ENCODE measurements around the gene SHC2. TPM values are rescaled to one million over a fixed set of nuclear protein-coding genes. Genes with fewer than 3 reads are reported as not detected.

The SHC2 gene, protein sequence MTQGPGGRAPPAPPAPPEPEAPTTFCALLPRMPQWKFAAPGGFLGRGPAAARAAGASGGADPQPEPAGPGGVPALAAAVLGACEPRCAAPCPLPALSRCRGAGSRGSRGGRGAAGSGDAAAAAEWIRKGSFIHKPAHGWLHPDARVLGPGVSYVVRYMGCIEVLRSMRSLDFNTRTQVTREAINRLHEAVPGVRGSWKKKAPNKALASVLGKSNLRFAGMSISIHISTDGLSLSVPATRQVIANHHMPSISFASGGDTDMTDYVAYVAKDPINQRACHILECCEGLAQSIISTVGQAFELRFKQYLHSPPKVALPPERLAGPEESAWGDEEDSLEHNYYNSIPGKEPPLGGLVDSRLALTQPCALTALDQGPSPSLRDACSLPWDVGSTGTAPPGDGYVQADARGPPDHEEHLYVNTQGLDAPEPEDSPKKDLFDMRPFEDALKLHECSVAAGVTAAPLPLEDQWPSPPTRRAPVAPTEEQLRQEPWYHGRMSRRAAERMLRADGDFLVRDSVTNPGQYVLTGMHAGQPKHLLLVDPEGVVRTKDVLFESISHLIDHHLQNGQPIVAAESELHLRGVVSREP
- 12.5 and 19.6 TPM in 2 replicates for total RNA-seq (2014; rRNA removed; shearing (Covaris generic))

DNA sequence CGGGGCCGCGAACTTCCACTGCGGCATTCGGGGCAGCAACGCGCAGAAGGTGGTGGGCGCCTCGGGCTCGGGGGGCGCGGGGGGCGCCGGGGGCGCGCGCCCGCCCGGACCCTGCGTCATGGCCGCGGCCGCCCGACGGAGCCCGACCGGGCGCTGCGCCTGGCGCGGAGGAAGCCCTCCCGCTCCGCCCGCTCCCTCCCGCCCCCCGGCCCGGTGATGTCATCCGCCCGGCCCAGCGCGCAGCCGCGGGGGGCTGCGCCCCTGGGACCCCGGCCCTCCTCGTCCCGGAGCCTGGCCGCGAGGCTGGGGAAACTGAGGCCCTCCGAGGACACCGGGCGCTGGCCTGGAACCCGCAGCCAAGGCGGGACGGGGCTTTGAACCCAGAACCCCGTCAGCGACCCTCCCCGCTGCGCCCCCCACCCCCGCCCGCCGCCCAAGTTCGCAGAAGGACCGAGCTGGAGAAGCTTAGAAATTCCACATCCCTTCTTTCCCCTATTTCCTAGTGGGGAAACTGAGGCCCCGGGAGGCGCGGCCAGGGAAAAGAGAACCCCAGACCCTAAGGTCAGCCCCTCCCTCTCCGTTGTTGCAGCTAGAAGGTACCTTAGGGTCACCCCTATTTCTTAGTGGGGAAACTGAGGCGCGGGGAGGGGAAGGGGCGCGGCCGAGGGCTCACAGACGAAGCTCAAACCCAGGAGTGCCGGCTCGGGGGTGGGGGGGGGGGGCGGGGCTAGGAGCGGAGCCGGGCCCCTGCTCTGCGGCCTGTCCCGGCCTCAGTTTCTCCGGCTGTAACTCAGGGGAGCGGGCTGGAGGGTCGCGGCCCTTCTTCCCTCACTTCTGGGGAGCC lies at the start of gene SHC2:
TSS of gene SHC2 (minus strand) at position 157 of the 844 bp plus-strand sequence. CDS start at position 120, 37 bp downstream.
- DNase-seq (ENCODE audit: low spot score), result no peak

DNA sequence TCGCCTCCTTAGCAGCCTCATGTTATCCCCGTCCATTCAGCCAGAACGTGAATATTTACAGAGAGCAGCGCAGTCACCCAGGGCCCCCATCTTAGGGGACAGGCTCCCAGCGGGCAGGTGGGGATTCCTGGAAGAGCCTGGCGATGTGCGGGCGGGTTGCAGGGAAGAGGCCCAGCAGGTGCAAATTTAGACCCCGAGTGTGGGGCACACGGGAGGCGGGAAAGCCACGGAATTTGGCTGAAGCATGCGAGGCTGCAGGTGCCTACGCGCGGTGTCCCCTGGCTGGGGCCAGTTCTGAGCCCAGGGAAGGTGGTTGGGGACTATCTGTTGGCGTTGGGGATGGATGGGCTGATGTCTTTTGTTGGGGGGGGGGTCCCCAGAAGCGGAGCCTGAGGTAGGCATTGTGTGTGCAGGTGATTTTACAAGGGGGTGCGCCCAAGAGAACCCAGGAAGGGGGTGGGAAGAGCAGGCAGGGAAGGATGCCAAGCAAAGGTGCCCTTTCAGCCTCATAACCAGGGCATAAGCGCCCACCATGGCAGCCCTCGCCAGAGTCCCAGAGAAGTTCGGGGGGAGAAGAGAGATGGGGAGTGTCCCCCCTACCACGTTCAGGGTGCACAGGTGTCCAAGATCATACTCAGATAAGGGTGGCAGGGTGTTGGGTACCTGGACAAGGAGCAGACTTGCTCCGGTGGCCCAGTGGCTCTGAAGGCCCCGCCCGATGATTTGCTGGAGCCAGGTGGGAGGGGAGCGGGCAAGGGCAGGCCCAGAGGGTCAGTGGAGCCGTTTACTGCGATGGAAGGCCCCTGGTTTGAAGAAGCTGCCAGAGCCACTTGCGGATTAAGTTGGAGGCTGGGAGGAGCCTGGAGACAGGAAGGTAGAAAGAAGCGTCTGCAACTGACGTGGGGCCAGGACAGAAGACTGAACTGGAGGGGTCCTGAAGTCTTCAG lies 47.6 kb upstream of the SHC2 start:
- DNase-seq (ENCODE audit: low spot score), result no peak

DNA sequence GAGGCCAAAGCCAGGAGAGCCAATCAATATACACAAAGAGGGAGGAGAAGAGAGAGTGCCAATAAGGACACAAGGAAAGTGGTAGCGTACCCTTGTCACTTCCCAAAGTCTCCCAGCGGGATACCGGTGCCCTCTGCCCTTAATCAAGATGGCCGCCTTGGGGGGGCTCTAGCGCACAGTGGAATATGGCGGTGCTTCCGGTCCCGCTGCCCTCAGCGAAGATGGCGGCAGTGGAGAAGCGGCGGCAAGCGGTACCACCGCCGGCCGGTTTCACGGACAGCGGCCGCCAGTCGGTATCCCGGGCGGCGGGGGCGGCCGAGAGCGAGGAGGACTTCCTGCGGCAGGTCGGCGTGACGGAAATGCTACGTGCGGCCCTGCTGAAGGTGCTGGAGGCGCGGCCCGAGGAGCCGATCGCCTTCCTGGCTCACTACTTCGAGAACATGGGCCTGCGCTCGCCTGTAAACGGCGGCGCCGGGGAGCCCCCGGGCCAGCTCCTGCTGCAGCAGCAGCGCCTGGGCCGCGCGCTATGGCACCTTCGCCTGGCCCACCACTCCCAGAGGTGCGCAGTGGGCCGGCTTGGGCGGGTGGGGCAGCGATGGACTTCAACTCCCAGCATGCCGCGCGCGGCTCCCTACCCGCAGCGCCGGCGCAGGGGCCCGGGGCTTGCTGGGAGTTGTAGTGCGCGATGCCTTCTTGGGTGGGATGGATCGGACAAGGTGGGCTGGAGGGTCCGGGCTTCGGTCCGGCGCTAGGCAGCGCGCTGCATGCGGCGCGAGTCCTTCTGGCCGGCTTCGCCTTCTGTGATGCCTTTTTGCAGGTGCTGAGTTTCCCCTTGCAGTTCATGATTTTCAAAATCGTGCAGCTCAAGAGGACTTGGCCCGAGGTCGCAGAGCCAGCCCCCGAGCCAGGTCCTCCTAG lies 46.7 kb upstream of the SHC2 start, which contains the start of gene TPGS1:
TSS of gene TPGS1 (plus strand) at position 212 of the 918 bp plus-strand sequence. CDS start at position 222, 10 bp downstream.
- peak; percentile 66 for DNase-seq (ENCODE audit: low spot score)

DNA sequence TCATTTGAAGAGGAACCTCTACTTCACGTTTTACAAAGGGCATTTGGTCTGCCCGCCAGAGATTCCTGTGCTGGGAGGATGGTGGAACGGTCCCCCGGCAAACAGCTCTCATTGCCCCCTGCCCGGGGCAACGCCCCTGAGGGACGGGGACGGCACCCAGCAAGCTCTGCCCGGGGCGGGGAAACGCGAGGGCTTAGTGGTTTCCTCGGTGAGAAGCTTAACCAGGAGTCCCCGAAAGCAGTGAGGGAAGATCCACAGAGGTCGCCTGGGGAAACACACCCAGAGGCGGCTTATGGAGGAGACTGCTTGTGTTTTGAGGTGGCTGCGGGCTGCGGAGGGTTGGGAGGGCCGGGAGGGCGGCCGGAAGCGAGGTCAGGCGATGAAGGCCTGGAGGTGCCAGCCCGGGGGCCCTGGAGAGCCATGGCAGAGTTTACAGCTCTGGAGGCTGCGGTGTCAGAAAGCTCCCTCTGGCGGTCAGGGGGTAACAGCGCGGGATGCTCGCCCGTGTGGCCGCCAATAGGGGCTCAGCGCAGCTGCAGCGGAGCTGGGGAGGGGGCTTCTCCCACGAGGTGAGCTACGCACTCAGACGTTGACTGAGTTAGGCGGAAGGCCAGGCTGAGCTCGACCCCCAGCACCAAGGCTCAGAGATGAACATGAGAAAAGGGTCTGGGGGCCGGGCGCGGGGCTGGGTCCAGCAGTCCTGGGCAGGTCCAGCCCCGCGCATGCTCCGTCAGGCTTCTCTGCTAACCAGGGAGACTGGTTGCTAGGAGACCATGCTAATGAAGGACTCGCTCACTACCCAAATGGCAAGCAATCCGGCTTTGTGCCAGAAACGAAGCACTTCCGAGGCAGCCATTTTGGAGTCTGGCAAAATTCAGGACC lies 45.8 kb upstream of the SHC2 start:
- peak; percentile 100 for DNase-seq (ENCODE audit: low spot score)

DNA sequence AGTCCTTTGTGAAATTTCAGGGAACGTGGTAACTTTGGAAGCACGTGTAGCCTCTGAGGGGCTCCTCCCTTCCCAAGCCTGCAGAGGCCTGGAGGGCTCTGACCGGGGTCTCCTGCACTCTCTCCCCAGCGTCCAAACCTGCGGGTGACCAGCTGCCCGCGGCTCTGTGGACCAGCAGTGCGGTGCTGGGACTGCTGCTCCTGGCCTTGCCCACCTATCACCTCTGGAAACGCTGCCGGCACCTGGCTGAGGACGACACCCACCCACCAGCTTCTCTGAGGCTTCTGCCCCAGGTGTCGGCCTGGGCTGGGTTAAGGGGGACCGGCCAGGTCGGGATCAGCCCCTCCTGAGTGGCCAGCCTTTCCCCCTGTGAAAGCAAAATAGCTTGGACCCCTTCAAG lies 43.8 kb upstream of the SHC2 start:
- DNase-seq (ENCODE audit: low spot score), result no peak

DNA sequence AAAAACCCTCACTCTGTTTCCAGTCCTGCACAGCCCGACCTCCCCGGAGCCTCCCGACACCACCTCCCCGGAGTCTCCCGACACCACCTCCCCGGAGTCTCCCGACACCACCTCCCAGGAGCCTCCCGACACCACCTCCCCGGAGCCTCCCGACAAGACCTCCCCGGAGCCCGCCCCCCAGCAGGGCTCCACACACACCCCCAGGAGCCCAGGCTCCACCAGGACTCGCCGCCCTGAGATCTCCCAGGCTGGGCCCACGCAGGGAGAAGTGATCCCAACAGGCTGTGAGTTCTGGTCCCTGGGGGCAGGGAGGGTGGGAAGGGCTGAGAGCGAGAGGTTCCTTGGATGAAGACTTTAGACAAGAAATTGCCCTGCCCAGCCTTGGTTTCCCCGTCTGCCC lies 40.8 kb upstream of the SHC2 start:
- DNase-seq (ENCODE audit: low spot score), result no peak

DNA sequence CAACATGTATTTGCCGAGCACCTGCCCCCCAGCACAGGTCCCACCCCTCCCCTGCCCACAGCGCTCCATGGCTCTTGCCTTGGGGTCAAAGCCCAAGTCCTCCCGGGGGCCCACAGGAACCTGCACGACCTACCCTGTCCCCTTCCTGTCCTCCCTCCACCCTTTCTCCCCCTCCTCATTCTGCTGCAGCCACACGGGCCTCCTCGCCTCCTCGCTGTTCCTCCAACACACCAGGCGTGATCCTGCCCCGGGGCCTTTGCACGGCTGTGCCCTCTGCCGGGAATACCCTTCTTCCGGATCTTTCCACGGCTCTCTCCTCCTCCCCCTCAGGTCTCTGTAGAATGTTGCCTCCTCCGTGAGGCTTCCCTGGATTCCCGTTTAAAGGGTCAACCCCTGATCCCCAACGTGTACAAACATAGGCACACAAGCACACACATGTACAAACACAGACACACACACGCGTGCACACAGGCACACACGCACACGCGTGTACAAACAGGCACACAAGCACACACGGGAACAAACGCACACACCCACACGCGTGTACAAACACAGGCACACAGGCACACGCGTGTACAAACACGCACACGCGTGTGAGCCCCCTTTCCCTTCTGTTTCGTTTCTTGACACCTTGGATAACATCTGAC lies 38.3 kb upstream of the SHC2 start:
- DNase-seq (ENCODE audit: low spot score), result no peak

DNA sequence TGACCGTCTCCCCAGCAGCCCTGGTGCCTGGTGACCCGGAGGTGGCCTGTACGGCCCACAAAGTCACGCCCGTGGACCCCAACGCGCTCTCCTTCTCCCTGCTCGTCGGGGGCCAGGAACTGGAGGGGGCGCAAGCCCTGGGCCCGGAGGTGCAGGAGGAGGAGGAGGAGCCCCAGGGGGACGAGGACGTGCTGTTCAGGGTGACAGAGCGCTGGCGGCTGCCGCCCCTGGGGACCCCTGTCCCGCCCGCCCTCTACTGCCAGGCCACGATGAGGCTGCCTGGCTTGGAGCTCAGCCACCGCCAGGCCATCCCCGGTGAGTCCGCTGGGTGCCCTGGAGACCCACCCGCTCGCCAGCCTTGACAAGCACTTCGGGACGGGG lies 37.7 kb upstream of the SHC2 start:
- no peak for DNase-seq (ENCODE audit: low spot score)

DNA sequence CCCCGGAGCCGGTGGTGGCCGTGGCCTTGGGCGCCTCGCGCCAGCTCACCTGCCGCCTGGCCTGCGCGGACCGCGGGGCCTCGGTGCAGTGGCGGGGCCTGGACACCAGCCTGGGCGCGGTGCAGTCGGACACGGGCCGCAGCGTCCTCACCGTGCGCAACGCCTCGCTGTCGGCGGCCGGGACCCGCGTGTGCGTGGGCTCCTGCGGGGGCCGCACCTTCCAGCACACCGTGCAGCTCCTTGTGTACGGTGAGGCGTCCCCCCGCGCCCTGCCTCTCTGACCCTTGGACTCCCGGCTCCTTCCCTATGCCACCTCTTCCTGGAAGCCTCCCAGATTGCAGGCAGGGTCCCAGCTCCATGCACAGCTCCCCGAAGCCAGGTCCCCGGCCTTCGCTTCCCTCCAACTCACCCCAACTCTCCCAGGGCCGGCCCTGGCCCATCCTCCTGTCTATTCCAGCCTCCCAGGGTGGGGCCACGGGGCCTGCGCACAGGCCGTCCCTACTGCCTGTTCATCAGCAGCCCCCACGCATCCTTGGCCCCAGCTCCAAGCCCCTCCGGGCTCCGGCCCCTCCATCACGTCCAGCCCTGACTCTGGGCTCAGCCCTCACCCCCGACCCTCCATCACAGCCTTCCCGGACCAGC lies 37.2 kb upstream of the SHC2 start:
- DNase-seq (ENCODE audit: low spot score), result no peak

DNA sequence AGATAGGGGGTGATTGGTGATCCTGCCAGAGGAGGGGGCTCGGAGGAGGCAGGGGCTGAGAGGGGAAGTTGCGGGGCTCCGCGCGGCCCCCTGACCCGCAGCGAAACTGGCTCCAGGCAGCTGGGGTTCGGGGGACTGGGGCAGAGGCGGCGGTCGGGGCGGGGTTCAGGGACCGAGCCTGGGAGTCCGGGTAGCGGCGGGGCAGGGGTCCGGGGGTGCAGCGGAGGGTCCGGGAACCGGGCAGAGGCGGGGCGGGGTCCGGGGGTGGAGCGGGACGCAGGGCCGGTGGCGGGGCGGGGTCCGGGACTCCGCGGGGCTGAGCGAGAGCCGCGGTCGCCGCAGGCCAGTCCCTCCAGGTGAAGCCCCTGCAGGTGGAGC lies 36.6 kb upstream of the SHC2 start:
- no peak for DNase-seq (ENCODE audit: low spot score)

DNA sequence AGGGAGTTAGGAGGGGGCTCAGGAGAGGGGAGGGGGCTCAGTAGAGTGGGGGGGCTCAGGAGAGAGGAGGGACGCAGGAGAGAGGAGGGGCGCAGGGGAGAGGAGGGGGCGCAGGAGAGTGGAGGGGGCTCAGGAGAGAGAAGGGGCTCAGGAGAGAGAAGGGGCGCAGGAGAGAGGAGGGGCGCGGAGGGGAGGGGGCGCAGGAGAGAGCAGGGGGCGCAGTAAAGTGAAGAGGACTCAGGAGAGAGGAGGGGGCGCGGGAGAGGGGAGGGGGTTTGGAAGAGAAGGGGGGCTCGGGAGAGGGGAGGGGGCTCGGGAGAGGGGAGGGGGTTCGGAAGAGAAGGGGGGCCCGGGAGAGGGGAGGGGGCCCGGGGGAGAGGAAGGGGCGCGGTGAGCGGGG lies 36.2 kb upstream of the SHC2 start:
- DNase-seq (ENCODE audit: low spot score), result no peak

DNA sequence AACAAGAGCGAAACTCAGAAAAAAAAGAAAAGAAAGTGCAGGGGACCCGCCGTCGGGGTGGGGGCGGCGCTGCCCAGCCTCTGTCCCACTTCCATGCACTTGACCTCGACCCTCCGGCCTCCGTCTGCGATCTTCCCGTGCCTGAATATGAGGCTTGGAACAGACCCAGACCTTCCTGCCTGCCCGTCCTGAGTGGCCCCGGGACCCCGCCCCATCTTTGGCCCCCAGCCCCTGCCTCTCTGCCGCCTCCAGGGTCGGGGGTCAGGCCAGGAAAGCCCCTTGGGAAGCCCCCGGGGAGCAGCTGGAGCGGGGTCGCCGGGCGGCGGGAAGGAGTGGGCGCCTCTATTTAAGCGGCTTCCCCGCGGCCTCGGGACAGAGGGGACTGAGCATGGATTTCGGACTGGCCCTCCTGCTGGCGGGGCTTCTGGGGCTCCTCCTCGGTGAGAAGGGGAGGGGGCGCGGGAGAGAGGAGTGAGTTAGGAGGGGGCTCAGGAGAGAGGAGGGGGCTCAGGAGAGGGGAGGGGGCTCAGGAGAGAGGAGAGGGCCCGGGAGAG lies 35.4 kb upstream of the SHC2 start, which contains the start of gene MADCAM1:
TSS of gene MADCAM1 (plus strand) at position 375 of the 554 bp plus-strand sequence. CDS start at position 389, 14 bp downstream.
- no peak for DNase-seq (ENCODE audit: low spot score)

DNA sequence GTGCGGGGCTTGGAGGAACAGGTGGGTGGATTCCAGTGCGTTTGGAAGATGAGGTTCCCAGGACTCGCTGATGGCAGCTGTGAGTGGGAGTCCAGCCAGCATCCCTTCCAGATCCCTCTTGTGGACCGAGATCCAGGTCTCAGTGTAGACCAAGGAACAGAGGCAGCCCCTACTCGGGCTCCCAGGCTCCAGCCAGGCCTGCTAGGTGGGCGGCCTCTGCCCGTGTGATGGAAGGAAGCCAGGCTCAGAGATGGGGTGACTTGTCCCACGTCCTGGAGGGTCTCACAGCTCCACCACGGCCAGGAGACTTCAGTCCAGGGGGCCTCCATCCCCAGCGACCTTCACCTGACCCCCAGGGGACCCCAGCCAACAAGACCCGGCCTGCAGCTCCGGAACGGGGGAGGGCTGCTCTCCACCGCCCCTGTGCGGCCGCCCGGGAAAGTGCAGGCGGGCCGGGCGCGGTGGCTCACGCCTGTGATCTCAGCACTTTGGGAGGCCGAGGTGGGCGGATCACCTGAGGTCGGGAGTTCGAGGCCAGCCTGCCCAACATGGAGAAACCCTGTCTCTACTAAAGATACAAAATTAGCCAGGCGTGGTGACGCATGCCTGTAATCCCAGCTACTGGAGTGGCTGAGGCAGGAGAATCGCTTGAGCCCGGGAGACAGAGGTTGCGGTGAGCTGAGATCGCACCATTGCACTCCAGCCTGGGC lies 34.7 kb upstream of the SHC2 start:
- no peak for DNase-seq (ENCODE audit: low spot score)

DNA sequence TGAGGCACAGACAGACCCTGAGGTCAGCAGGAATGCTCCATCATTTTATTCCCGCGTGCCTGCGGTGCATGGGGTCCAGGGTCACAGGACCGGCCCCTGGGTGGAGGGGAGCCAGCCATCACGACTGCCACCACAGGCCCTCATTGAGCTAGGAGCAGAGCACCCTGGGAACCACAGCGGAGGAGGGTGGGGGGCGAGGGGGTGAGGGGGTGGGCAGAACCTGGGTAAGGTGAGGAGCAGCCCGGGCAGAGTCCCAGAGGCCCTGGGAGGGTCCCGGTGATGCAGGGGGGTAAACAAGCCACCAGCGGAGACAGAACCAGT lies 34.2 kb upstream of the SHC2 start:
- no peak for DNase-seq (ENCODE audit: low spot score)

DNA sequence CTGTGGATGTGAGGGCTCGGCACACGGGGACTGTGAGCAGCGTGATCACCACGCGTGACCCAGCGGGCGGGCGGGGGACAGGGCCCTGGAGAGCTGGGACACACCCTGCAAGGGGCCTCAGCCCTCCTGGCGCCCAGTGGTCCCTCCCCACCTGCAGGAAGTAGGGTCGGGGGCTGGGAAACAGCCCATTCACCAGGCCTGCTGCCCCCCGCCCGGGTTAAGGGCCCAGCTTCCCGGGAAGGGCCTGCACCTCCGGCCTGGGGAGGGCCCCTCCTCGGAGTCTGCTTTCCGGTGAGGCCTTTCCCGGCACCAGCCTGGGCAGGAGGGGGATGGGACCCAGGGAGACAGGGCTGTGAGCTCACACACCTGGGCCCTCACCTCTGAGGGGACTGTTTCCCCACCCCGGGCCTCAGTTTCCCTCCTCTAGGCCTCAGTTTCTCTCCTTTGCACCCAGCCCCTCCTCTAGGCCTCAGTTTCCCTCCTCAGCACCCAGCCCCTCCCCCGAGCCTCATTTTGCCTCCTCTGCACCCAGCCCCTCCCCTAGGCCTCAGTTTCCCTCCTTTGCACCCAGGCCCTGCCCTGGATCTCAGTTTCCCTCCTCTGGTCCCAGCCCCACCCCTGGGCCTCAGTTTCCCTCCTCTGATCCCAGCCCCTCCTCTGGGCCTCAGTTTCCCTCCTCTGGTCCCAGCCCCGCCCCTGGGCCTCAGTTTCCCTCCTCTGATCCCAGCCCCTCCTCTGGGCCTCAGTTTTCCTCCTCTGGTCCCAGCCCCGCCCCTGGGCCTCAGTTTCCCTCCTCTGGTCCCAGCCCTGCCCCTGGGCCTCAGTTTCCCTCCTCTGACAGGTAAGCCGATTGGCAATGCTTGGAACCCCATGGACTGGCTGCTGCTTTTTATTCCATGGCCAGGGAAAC lies 33.6 kb upstream of the SHC2 start:
- no peak for DNase-seq (ENCODE audit: low spot score)
